Bone marrow (tissue), 2 donors: Measurements from ENCODE around the gene FGF3.

Experiments
- DNase-seq, 2 donors: peaks; one replicate each; lab custom pipeline; 2025; lab: John Stamatoyannopoulos, UW

The FGF3 gene

DNA sequence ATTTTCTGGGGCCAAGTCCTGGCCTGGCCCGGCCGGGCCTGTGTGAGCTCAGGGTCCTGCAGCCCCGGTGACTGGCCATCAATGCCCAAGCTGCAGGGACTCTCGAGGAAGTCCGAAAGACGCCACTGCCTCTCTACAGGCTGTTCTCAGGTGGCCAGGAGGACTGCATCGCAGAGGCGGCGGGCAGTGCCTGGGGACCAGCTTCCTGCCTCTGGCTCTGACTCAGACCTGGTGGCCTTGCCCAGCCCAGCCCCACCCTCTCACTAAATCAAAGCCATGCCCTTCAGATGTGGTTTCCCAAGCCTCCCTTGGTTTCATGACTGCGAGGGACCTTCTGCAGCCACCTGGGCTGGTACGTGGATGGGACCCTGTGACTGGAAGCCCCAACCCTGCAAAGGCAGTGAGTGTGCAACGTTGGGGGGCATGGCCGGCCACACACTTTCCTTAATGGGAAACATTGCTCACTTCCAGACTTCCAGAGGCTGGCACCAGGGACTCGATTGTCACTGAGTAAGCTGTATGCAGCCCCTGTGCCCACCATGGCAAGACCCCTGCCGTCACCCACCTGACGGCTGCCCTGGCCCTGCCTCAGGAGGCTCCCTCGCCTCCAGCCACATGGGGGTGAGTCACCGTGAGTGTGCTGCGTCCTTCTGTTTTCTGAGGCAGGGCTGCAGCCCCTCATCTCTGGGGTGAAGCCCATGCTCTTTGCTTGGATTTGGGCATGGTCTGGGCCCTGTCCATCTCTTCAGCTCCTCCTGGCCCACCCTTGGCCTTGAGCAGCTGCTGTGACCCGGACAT is 6.0 kb upstream of the FGF3 start:
- no peak for DNase-seq

DNA sequence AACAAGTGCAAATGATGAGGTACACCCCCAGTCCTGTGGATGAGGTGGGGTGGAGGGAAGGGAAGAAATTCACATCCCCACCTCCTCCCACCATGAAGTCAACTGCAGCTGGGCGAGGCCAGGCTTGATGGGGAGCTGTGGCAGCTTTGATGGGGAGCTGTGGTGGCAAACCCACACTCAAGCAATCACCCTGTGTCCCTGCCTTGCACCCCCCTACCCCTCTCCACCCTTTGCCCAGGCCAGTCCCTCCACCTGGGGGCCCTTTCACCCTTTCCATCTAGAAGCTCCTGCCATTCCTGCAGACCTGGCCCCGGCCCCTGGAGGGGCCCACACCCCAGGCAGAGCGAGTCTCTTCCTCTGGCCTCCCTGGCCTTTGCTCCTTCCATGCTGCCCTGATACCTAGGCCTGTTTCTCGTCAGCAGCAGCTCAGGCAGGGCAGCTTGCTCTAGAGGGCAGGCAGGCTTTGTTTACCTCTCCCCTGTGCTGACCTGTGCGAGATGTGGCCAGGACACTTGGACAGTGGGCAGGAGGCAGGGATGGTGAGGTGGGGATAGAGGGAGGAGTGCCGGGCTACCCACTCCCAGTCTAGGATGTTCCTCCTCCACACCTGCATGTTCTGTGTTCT is 4.5 kb upstream of the FGF3 start:
- no peak for DNase-seq

DNA sequence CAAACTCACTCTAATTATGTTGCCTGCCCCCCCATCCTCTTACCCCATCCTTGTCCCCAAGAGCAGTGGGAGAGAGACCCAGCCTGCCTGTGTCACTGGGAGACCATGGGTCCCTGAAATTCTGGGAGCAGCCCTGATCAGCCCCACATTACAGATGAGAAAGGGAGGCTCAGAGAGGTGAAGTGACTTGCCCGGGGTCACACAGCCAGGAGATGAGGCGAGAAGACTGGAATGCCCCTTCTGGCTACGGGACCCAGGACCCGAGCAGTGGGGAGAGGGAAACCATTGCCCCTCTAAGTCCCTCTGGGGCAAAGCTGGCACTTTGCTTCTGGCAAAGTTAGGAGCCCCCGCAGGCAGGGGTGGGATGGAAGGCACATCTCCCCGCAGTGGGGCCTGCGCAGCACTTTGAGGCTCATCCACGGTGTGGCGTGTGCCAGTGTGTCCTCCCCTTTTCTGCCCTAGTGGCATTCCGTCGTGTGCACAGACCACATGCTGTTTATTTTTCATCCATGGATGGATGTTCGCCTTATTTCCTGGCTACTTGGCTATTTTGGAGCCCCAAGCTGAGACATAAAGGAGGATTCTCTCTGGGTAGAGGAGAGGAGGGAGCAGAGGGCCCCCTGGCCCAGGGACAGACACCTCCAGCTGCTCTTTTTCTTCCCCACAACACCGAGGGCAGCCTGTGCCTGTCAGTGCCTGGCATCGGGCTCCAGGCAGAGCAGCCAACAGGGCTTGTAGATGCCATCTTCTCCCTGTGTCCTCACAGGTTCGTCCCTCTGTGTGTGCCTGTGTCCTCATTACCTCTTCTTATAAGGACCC is 3.7 kb upstream of the FGF3 start:
- DNase-seq, result no peak

DNA sequence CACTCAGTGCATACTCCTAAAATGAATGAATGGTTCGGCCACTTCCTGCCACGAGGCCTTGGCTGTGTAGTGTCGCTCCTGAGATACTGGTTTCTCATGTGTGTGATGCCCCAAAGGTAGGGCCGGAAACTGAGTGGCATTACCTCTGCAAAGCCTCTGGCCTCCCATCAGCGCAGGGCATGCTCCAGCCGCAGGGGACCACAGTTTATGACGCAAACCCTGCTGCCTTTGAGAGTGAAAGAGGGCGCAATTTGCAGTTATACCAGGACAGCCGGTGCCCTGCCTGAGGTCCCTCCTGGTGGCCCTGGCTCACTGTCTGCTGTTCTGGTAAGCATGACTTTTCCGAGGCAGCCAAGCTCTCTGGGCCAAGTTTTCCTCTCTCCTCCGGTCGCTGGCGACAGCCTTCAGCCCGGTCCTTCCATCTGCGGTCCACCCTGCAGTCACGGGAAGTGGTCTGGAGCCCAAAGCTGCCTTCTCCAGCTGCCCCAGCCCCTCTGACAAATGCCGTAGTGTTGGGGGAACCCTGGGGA is 2.4 kb upstream of the FGF3 start:
- DNase-seq, result no peak

DNA sequence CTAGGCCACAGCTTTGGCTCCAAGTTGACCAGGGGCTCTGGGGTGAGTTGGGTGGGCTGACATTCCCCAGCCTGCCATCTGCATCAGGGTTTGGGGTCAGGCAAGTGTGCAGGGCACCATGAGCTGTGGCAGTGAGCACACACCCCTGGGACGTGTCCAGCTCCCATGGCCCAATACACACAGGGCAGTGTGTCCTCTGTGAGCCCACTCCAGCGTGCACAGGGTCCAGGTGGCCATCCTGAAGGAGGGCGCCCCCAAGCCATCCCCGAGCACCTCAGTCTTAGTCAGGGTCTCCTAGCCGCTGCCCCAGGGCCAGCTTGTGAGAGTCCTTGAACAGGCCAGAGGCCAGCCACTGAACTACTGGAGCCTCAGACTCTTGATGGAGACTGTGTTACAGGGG is 1.2 kb upstream of the FGF3 start:
- DNase-seq, result no peak

DNA sequence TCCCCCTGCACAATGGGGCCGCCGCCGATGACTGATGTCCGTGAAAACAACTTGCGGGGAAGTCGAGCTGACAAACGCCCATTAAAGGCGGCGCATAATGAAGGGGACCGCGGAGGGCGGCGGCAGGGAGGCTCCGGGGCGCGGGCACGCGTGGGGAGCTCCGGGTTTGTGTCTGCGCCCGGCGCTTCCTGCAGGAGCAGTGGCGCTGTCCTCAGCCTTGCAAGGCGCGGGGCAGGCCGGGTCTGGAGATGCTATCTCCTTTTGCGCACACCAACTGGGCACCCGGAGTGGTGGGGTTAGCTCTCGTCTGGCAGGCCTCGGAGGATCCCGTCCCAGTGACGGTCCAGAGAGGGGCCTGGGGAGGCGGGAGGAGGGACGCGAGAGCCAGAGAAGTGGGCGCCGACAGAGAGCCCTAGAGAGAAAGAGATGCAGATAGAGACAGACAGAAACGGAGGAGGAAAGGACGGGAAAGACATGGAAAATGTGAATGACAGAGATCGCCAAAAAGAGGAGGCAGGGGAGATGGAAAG is 390 bp upstream of the FGF3 start:
- no peak for DNase-seq

DNA sequence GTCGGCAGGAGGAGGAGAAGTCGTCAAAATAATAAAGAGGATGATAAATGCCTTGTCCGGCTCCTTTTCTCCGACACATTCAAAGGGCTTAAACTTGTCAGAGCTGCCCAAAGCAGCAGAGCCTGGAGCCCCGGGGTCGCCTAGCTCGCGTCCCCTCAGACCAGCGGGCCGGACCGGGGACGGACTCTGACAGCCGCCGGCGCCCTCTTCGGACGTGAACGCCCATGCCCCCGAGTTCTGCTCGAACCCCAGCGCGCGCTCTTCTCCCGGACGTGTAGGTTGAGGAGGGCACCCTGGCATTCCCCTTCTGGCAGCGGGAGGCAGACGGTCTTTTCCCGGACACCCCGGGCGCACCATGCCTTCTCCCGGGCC is 999 bp downstream of the FGF3 start:
- DNase-seq, result no peak

DNA sequence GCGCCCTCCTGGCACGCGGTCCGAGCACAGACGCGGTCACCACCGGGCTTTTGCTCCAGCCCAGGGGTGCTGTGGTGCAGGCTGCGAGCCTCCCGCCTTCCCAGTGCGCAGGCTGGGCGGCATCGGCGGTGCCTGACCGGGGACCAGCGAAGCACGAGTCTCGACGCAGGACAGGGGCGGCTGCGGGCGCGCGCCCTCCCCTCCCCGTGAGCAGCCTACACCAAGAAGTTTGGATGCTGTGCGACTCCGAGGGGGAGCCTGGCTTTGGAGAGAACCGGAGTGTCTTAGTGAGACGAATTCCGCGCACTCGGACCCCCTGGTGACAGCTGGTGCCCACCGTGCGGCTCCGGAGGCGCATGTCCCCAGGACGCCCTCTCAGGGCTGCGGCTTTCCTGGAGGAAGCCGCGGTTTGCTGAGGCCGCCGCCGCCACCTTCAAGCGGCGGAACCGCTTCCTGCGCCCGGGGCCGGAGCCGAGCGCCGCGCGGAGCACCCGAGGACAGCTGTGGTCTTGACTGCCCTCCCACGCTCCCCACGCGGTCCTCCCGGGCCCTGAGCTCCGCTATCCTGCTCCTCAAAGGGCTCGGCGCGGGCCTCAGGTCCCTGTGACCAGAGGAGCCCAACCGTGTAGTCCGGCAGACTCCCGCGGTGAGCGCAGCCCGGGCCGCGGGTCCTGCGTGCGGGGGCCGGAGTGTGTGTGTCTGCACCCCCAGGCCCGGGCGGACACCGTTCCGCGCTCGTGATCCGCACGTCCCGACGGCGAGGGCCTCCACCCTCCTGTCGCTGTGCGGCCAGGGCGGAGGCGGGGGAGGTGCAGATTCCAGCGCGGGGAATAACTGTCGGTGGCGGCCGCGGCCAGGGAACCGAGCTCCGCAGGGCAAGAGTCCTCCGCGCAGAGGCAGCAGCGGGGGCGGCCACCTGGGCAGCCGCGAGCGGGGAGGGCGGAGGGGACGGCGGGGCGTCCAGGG is 1.7 kb downstream of the FGF3 start:
- DNase-seq, result no peak

DNA sequence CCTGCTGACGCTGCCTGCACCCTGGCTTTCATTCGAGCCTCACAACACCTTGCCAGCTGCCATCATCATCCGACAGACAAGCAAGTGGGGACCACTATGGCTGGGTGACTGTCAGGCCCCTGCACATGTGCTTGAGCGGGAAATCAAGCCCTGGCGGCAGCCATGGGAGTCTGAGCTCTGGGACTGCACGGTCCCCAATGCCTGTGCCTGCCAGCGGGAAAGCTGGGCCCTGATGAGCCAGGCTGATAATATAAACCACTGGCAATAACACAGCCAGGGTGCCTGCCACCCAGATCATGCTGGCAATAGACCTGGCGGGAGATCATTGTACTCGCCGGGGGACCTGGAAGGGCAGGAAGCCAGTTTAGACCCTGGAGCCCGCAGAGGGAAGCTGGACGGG is 2.5 kb downstream of the FGF3 start:
- no peak for DNase-seq

DNA sequence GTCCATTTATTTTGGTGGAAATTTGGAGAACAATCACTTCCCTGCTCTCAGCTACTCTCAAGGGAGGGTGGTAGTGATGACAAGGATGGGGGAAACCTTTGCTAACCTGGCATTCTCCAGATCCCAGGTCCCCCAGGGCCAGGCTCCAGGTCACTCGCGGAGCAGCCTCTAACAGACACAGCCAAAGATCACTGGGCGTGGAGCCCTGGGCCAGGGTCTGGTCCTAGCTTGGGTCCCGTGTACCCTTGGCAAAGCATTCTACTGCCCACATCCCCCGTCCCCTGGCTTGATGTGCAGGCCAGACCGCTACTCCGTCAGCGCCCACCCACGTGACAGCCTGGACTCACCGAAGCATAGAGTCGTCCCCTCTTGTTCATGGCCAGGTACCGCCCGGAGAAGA is 3.2 kb downstream of the FGF3 start:
- no peak for DNase-seq

DNA sequence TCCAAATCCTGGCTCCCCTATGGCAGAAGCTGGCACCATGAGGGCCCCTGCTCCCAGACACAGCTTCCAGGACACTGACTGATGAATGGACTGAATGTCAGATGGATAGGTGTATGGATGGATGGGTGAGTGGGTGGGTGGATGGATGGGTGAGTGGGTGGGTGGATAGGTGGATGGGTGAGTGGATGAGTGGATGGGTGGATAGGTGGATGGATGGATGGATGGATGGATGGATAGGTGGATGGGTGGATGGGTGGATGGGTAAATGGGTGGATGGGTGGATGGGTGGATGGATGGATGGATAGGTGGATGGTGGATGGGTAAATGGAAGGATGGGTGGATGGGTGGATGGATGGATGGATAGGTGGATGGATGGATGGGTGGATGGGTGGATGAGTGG is 4.3 kb downstream of the FGF3 start:
- DNase-seq, result no peak

DNA sequence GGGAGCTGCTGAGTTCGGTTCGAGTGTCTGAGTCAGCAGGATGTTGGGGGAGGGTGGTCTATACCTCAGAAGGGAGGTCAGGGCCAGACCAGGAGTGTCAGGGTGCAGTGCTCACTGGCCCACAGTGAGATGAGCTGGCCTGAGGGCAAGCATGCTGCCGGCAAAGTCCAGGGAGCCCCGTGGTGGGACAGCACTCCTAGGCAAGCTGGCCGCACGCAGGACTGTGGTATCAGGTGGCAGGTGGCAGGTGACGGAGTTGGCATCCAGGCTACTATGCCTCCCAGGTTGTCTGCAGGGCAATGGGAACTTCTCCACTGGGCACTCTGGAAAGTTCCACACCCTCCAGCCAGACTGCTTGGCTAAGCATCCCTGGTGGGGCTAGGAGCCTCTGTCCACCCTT is 4.8 kb downstream of the FGF3 start:
- no peak for DNase-seq

DNA sequence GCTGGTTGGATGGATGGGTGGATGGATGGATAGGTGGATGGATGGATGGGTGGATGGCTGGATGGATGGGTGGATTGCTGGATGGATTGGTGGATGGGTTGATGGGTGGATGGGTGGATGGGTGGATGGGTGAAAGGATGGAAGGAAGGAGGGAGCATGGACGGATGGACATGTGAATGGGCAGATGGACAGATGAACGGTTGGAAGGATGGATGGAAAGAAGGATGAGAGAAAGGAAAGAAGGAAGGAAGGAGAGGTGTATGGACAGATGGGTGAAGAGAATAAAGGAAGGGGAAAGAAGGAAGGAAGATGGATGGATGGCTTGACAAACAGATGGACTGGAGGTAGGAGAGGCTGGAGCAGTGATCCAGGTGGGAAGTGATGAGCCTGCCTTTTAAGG is 5.4 kb downstream of the FGF3 start:
- no peak for DNase-seq

DNA sequence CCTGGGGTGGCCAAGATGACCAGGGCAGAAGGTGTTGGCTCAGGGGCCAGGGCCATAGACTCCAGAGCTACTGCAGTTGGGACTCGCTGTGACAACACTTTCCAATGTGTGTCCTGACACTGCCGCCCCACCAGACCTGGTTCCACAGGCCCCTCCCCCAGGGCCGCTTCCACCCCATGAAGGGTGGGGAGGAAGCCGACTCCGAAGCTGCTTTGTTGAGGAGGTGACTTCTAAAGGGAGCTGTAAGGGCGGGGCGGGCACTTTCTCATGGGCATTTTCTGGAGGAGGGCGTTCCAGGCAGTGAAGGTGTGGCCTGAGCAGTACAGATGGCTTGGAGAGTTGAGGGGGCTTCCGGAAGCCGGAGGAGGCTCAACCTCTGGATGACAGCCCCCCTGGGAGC is 6.3 kb downstream of the FGF3 start:
- DNase-seq, result no peak

DNA sequence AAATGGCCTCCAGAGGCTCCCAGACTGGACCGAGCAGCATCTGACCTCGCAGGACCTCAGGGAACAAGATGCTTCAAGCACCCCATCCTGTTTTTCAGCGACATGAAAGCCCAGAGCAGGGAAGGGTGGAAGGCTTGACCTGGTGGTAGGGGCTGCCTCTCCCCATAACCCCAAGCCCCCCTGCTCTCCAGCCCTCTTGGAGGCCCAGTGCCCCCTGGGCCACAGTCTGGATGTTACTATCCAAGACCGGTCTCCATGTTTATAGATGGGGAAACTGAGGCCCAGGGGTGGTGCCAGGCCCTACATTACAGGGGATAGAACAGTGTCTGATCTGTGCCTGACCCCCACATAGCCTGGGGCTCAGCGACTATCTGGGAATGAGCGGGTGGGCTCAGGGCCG is 7.0 kb downstream of the FGF3 start:
- DNase-seq, result no peak

DNA sequence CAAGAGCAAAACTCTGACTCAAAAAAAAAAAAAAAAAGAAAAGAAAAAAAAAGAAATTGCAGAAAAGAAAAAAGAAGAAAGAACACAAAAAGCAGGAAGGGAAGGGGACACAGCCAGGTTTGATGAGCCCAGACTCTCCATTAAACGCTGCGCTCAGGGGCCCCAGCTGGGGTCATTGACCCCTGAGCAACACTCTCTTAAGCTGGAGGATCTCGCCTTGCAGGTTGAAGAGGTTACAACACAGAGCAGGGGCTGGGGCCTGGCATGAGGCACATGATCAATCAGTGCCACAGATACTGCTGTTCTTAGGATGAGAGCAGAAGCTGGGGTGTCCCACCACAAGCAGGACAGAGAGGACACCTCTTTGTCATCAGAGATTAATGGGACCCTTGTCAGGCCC is 7.8 kb downstream of the FGF3 start:
- no peak for DNase-seq

DNA sequence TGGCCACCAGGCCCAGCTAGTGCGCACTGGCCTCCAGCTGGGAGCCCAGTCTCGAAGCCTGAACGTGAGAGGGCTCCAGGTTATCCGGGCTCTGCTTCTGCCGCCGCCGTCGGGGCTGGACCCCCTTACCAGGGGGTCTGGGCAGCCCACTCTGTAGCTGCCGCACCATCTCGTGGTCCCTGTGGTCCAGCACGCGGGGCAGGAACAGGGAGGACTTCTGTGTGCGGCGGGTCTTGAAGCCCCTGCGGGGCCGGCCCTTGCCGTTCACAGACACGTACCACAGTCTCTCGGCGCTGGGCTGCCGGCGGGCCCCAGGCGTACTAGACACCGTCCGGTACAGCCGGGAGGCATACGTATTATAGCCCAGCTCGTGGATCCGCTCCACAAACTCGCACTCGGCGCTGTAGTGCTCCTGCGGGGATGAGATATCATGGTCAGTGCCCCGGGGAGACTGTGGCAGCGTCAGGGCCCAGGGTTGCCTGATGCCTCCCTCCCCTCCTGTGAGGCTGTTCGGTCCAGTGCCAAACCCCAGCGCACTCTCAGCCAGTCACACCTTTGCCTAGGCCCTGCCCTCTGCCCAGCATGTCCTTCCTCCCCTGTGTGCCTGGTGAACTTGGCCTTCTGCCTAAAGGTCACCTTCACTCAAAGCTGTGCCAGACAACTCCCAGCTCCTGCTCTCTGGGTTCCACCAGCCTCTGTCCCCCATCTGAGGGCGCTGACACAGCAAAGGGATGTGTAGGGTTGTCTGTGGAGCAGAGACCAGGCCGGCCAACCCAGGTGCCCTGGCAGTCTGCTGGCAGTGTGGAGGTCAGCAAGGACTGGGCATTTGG is 8.7 kb downstream of the FGF3 start:
- DNase-seq, result no peak

DNA sequence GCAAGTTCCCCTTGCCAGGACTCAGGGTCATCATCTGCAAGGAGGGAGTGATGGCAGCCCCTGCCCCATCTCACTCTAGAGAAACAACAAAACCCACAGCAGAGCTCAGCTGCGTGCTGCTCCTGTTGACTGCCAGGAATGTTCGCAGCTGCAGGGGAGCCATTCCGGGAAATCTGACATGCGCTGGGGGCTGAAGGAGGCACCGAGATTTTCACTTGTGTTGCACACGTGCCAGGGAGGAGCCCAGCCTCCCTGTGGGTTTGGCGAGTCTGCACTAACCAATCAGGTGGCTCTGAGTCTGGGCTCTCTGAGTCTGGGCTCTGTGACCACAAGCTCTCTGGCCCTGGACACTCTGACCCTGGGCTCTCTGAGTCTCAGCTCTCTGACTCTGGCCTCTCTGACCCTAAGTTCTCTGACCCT is 10.5 kb downstream of the FGF3 start:
- DNase-seq, result no peak

DNA sequence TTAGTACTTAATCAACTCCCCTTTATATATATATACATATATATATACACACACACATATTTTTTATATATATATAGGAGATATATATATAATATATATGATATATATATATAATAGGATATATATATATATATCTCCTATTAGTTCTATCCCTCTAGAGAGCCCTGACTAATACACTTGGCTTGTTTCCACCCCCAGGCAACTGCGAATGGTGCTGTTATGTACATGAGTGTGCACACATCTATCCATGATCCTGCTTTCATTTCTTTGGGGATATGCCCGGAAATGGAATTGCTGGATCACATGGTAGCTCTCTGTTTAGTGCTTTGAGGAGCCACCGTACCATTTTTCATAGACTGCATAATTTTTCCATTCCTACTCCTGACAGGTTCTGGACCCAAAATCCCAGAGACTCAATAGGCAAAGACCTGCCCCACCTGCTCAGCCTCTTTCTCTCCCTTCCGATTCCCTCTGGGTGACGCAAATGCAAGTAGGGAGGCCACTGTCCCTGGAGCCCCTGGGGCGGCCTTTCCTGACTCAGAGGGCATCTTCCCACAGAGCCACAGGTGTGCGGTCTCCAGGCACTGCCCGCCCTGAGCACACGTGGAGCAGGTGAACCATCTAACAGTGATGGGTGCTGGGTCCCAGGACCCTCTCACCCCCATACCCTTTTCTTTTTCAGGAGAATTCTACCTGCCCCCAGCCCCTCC is 12.0 kb downstream of the FGF3 start:
- DNase-seq, result no peak
